ENCODE data around the gene IRS1.

The IRS1 gene

DNA sequence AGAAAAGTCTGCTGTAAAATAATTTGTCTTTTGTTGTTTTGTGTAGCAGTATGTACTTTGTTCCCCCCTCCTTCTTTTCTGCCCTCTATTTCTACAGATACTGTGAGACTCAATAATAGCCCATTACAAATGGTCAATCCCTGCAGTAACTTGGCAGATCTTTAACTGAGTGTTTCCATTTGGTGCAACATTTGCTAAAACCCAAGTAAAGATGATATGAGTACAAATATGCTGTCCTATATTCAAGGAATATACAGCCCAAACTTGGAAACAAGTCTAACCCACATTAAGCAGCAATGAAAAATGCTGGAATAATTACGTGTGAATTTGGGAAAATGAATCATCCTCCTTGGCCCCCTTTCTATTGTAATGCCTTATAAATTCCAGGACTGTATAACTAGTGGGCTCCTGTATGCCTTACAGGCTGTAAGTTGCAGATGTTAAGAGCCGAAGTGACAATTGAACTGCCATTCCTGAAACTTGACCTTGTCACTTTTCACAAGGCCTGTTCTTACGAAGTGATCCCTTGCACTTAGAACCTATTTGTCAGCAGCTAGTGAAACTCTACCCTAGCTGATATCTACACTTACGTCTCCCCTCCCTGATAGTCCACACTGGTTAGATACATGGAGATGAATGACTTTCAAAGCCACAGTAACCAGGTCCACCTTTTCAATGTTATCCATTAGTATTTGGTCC, 104.9 kb downstream of the IRS1 start:
- Histone ChIP-seq H4K20me1 (ENCODE audit: insufficient read depth, low read length) (no peaks in the 10 kb centered on the region), H3K9me3 (ENCODE audit: insufficient read depth, low read length) (no peaks in the 10 kb centered on the region), H3K27me3 (ENCODE audit: low read depth, low read length) (peaks cover 6% of the 10 kb centered on the region; the same call in 1 of the 2 replicates), H2AFZ (ENCODE audit: low read depth, low read length) (no peak overlapping the region), H3K4me1 (ENCODE audit: low read length) (no peaks in the 10 kb centered on the region), H3K4me2 (ENCODE audit: low read length) (no peak overlapping the region), H3K79me2 (ENCODE audit: low read length) (no peaks in the 10 kb centered on the region), H3K36me3 (replicated peaks; ENCODE audit: low read depth, low read length) (no peaks in the 10 kb centered on the region), H3K9ac (ENCODE audit: low read length) (no peak overlapping the region), H3K4me3 (ENCODE audit: low read length) (no peak overlapping the region), H3K27ac (ENCODE audit: low read length) (no peak overlapping the region)
- TF ChIP-seq, protein P1, sequence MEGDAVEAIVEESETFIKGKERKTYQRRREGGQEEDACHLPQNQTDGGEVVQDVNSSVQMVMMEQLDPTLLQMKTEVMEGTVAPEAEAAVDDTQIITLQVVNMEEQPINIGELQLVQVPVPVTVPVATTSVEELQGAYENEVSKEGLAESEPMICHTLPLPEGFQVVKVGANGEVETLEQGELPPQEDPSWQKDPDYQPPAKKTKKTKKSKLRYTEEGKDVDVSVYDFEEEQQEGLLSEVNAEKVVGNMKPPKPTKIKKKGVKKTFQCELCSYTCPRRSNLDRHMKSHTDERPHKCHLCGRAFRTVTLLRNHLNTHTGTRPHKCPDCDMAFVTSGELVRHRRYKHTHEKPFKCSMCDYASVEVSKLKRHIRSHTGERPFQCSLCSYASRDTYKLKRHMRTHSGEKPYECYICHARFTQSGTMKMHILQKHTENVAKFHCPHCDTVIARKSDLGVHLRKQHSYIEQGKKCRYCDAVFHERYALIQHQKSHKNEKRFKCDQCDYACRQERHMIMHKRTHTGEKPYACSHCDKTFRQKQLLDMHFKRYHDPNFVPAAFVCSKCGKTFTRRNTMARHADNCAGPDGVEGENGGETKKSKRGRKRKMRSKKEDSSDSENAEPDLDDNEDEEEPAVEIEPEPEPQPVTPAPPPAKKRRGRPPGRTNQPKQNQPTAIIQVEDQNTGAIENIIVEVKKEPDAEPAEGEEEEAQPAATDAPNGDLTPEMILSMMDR (IDR thresholded peaks at IDR 0.05; ENCODE audit: low read depth, low read length) = no peak
- TF ChIP-seq EZH2phosphoT487 (IDR thresholded peaks at IDR 0.05; ENCODE audit: low read depth) = no peak

DNA sequence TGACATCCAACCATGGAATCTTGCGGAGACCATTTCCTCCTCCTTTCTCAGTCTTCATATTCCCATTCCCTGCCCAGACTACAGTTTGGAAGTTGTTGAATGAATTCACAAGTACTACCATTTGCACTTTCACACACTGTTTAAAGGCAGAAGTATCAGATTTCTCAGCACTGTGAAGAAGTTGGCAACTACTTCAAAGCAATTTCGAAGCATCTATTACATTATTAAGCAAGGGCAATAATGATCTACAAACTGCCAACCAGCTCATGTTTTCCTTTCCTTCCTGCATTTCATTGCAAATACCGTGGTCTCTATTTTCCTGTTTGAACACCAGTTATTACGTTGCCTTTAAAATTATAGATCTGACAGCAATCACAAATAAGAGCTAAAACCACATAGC, 105.5 kb downstream of the IRS1 start:
- no peak overlapping the region for H3K9ac ChIP-seq (ENCODE audit: low read length)

DNA sequence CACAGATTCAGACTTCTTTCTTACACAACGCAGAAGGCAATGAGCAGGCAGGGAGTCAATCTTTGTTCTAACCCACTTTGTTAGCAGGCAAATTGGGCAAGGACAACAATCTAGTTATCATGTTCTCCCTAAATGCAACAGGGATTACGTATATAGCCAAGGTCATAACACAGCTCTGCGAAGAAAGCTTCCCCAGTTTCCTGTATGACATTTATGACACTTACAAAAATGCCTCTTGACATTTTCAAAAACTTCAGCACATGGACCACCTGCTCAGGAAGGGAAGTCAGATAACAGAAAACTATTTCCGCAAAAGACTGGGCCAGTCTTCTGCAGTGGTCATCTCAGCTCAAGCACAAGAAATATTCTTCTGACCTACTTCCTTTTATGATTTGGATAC, 106.1 kb downstream of the IRS1 start:
- H2AFZ ChIP-seq (ENCODE audit: low read depth, low read length) = no peak overlapping the region

More for the DNA sequence above, 105.5 kb downstream of the IRS1 start:
- Histone ChIP-seq H2AFZ (ENCODE audit: low read depth, low read length) (no peak overlapping the region), H3K4me3 (ENCODE audit: low read length) (no peak overlapping the region), H4K20me1 (ENCODE audit: insufficient read depth, low read length) (no peaks in the 10 kb centered on the region), H3K27ac (ENCODE audit: low read length) (no peak overlapping the region), H3K4me2 (ENCODE audit: low read length) (no peak overlapping the region), H3K27me3 (ENCODE audit: low read depth, low read length) (peaks cover 6% of the 10 kb centered on the region; the same call in 1 of the 2 replicates), H3K9me3 (ENCODE audit: insufficient read depth, low read length) (no peaks in the 10 kb centered on the region), H3K36me3 (replicated peaks; ENCODE audit: low read depth, low read length) (no peaks in the 10 kb centered on the region), H3K4me1 (ENCODE audit: low read length) (no peaks in the 10 kb centered on the region), H3K79me2 (ENCODE audit: low read length) (no peaks in the 10 kb centered on the region)
- TF ChIP-seq EZH2phosphoT487 (IDR thresholded peaks at IDR 0.05; ENCODE audit: low read depth) = no peak
- TF ChIP-seq, protein P1 (IDR thresholded peaks at IDR 0.05; ENCODE audit: low read depth, low read length) = no peak

DNA sequence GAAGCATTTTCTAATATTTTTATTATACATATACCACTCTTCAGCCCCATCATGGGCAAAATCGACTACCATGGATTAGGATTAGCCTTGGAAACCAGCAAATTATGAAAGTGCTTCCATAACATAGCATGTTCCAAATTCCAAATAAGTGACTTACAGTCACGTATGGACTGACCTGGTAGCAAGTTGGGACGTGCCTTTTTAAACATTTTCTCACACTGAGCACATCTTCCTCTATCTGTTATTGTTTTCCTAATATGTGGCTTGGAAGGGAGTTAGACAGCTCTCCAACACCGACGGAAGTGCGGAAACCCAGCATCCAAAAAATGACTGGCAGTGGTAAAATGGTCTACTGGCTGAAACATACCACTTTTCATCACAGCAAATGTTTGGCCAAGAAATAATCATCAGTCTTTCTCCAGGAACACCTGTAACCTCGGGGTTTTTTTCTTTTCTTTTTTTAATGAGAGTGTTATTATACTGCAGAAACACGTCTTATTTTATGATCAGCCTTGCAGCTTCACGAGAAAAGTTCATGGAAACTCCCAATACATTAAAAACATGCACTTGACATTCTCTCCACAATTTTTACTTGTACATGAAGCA, 107.0 kb downstream of the IRS1 start:
- Histone ChIP-seq H2AFZ (ENCODE audit: low read depth, low read length) (no peak overlapping the region), H4K20me1 (ENCODE audit: insufficient read depth, low read length) (no peaks in the 10 kb centered on the region), H3K27ac (ENCODE audit: low read length) (no peak overlapping the region), H3K9me3 (ENCODE audit: insufficient read depth, low read length) (no peaks in the 10 kb centered on the region), H3K4me1 (ENCODE audit: low read length) (no peaks in the 10 kb centered on the region), H3K4me3 (ENCODE audit: low read length) (no peak overlapping the region), H3K36me3 (replicated peaks; ENCODE audit: low read depth, low read length) (no peaks in the 10 kb centered on the region), H3K9ac (ENCODE audit: low read length) (no peak overlapping the region), H3K79me2 (ENCODE audit: low read length) (no peaks in the 10 kb centered on the region), H3K4me2 (ENCODE audit: low read length) (no peak overlapping the region), H3K27me3 (ENCODE audit: low read depth, low read length) (peaks cover 6% of the 10 kb centered on the region; the same call in 1 of the 2 replicates)
- TF ChIP-seq, protein P1 (IDR thresholded peaks at IDR 0.05; ENCODE audit: low read depth, low read length) = no peak
- TF ChIP-seq EZH2phosphoT487 (IDR thresholded peaks at IDR 0.05; ENCODE audit: low read depth) = no peak

More for the DNA sequence above, 106.1 kb downstream of the IRS1 start:
- no peaks in the 10 kb centered on the region for H3K9me3 ChIP-seq (ENCODE audit: insufficient read depth, low read length)
- H3K9ac ChIP-seq (ENCODE audit: low read length) = no peak overlapping the region
- H3K4me2 ChIP-seq (ENCODE audit: low read length) = no peak overlapping the region
- no peaks in the 10 kb centered on the region for H4K20me1 ChIP-seq (ENCODE audit: insufficient read depth, low read length)
- no peaks in the 10 kb centered on the region for H3K4me1 ChIP-seq (ENCODE audit: low read length)
- no peaks in the 10 kb centered on the region for H3K36me3 ChIP-seq (replicated peaks; ENCODE audit: low read depth, low read length)
- H3K4me3 ChIP-seq (ENCODE audit: low read length) = no peak overlapping the region
- no peaks in the 10 kb centered on the region for H3K79me2 ChIP-seq (ENCODE audit: low read length)
- TF ChIP-seq EZH2phosphoT487 (IDR thresholded peaks at IDR 0.05; ENCODE audit: low read depth) = no peak
- TF ChIP-seq, protein P1 (IDR thresholded peaks at IDR 0.05; ENCODE audit: low read depth, low read length) = no peak
- H3K27ac ChIP-seq (ENCODE audit: low read length) = no peak overlapping the region
- peaks cover 6% of the 10 kb centered on the region; the same call in 1 of the 2 replicates for H3K27me3 ChIP-seq (ENCODE audit: low read depth, low read length)
